PC-9 (cell line): Measurements from ENCODE around the gene SHROOM3. TPM values are rescaled to one million over a fixed set of nuclear protein-coding genes. Genes with fewer than 3 reads are reported as not detected.
A peak's percentile ranks its signal among the peaks of the same experiment; 100 is the strongest.

Source experiments
- BruUV-seq: library from RNA; stranded (reverse); fragments of 400-500 nt; replicated peaks from 2 replicates; lab custom pipeline; 2021; lab: Mats Ljungman, UMichigan
- CTCF ChIA-PET: fragments of 300-600 bp; sonication (Branson Sonifier 250); formaldehyde crosslinking; loops from one replicate; lab custom pipeline; 2022; ENCODE audit warnings: antibody characterized with exemption; lab: Charles Lee
- POLR2A ChIA-PET: fragments of 300-600 bp; sonication (Branson Sonifier 250); formaldehyde crosslinking; loops from one replicate; lab custom pipeline; 2022; ENCODE audit warnings: antibody characterized with exemption; ENCODE audit not compliant: unreplicated experiment; lab: Charles Lee
- DNase-seq, 2 experiments: peaks; one replicate each; pipeline versions ENCODE4 v3.0.0 to v3.0.0-alpha.2; 2015 to 2022; ENCODE audit warnings: mixed read lengths in 1 of 2
- H2AFZ ChIP-seq: fragments of 200-600 bp; sonication (generic); 2 replicates; pipeline ENCODE4 v1.8.1; 2017; ENCODE audit warnings: antibody characterized with exemption
- H3F3A ChIP-seq: fragments of 200-600 bp; sonication (generic); 2 replicates; pipeline ENCODE4 v1.8.1; 2017; ENCODE audit warnings: antibody characterized with exemption, mild to moderate bottlenecking, low read depth; ENCODE audit not compliant: insufficient read depth
- H3K27ac ChIP-seq: fragments of 200-600 bp; sonication (generic); 2 replicates; pipeline ENCODE4 v1.6.1; 2016; ENCODE audit warnings: mixed run types
- H3K27me3 ChIP-seq: fragments of 200-600 bp; sonication (generic); 2 replicates; pipeline ENCODE4 v1.6.1; 2016; ENCODE audit warnings: low read depth, mixed run types; ENCODE audit not compliant: insufficient read depth
- H3K36me3 ChIP-seq: fragments of 200-600 bp; sonication (generic); 2 replicates; pipeline ENCODE4 v1.6.1; 2016; ENCODE audit warnings: low read depth, mixed run types
- H3K4me1 ChIP-seq: fragments of 200-600 bp; sonication (generic); replicated peaks from 2 replicates; pipeline ENCODE4 v1.6.1; 2016; ENCODE audit warnings: mixed run types; ENCODE audit not compliant: insufficient read depth
- H3K4me2 ChIP-seq: fragments of 200-600 bp; sonication (generic); 2 replicates; pipeline ENCODE4 v1.6.1; 2017; ENCODE audit warnings: mixed run types
- H3K4me3 ChIP-seq: fragments of 200-600 bp; sonication (generic); 2 replicates; pipeline ENCODE4 v1.6.1; 2016; ENCODE audit warnings: mixed run types
- H3K79me2 ChIP-seq: fragments of 200-600 bp; sonication (generic); 2 replicates; pipeline ENCODE4 v1.6.1; 2017; ENCODE audit warnings: low read depth, mixed run types
- H3K9me2 ChIP-seq: fragments of 200-600 bp; sonication (generic); 2 replicates; pipeline ENCODE4 v1.8.1; 2017; ENCODE audit warnings: mild to moderate bottlenecking; ENCODE audit not compliant: insufficient read depth
- H3K9me3 ChIP-seq: fragments of 200-600 bp; sonication (generic); 2 replicates; pipeline ENCODE4 v1.8.1; 2016; ENCODE audit warnings: low read depth; ENCODE audit not compliant: insufficient read depth
- H4K20me1 ChIP-seq: fragments of 200-600 bp; sonication (generic); 2 replicates; pipeline ENCODE4 v1.8.1; 2017; ENCODE audit not compliant: insufficient read depth
- CTCF ChIP-seq: fragments of 200-600 bp; sonication (generic); conservative IDR thresholded peaks from 2 replicates; pipeline ENCODE4 v1.6.1; 2017; ENCODE audit warnings: mixed run types, antibody characterized with exemption, mild to moderate bottlenecking, moderate library complexity
- EZH2 ChIP-seq: fragments of 200-600 bp; sonication (generic); IDR thresholded peaks from 2 replicates; pipeline ENCODE4 v1.8.0; 2017; ENCODE audit warnings: antibody characterized with exemption, low read depth
- intact Hi-C: fragments of 100-400 bp; cut with micrococcal nuclease; formaldehyde crosslinking; loops from one replicate; pipeline ENCODE4 v1.10.0; 2022; ENCODE audit not compliant: unreplicated experiment
- total RNA-seq: library from RNA; stranded (reverse); gene quantifications from 2 replicates; pipeline ENCODE4 v1.2.3, GENCODE V29; 2021

Gene SHROOM3
- total RNA-seq, 1 experiment from 2014 or later, result 44.3 TPM

GRCh38 chr4:76723924-76724323 is 288.9 kb downstream of the SHROOM3 start:
- no TSS peak for BruUV-seq
- DNase-seq, result peak in 1 of 2 experiments; percentile 71
- H3K4me3 ChIP-seq, result no peak overlapping the region
- peaks cover 33% of the 10 kb centered on the region for H3K4me1 ChIP-seq
- no peaks in the 10 kb centered on the region for H3K9me3 ChIP-seq
- H3K27ac ChIP-seq, result peak overlapping the region; percentile 60
- POLR2A ChIA-PET, result interaction anchor here (0.6 to 0.7 kb wide), 3 partner anchors 85 to 225 kb away, joined by 4 to 8 read pairs (median 7); no protein-coding TSS in a partner anchor
- intact Hi-C loops, result no loop called here
- no peaks in the 10 kb centered on the region for H3K9me2 ChIP-seq
- H3K36me3 ChIP-seq, result no peaks in the 10 kb centered on the region; the same call in 1 of the 2 replicates
- peaks cover 79% of the 10 kb centered on the region for H3K79me2 ChIP-seq
- no peaks in the 10 kb centered on the region for H3F3A ChIP-seq
- no peak for TF ChIP-seq EZH2
- no peak for TF ChIP-seq CTCF
- CTCF ChIA-PET, result no interaction called here
- no peaks in the 10 kb centered on the region for H3K27me3 ChIP-seq
- no peak overlapping the region for H2AFZ ChIP-seq
- peak overlapping the region; percentile 12 for H3K4me2 ChIP-seq
- H4K20me1 ChIP-seq, result no peaks in the 10 kb centered on the region

DNA sequence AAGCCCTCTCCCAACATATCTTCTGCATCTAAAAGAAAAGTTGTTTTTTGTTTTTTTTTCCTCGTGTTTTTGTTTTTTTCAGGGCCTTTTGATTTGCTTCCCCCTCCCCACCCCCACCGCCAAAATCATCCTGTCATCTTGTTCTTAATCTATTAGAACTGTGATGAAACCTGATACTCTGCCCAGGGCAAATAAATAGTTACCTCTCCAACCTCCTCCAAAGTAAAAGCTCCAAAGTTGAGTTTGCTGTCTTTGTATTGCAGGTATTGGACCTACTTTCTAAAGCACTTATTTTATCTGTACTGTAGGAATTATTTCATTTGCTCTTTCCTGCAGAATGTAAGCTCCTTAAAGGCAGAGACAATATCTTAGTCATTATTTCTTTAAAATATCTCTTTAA is 290.0 kb downstream of the SHROOM3 start:
- no TSS peak for BruUV-seq
- peaks cover 73% of the 10 kb centered on the region for H3K79me2 ChIP-seq
- H3F3A ChIP-seq, result no peaks in the 10 kb centered on the region
- intact Hi-C loops, result no loop called here
- no peaks in the 10 kb centered on the region for H3K9me3 ChIP-seq
- no peaks in the 10 kb centered on the region for H3K9me2 ChIP-seq
- H3K27ac ChIP-seq, result no peak overlapping the region
- no peak overlapping the region for H3K4me3 ChIP-seq
- ChIA-PET POLR2A (no interaction called here), CTCF (no interaction called here)
- no peak for DNase-seq
- H2AFZ ChIP-seq, result no peak overlapping the region
- TF ChIP-seq CTCF (no peak), EZH2 (no peak)
- peaks cover 33% of the 10 kb centered on the region for H3K4me1 ChIP-seq
- H3K4me2 ChIP-seq, result peak overlapping the region; percentile 19; the same call in 1 of the 2 replicates
- no peaks in the 10 kb centered on the region for H4K20me1 ChIP-seq
- no peaks in the 10 kb centered on the region; the same call in 1 of the 2 replicates for H3K36me3 ChIP-seq
- H3K27me3 ChIP-seq, result no peaks in the 10 kb centered on the region

DNA sequence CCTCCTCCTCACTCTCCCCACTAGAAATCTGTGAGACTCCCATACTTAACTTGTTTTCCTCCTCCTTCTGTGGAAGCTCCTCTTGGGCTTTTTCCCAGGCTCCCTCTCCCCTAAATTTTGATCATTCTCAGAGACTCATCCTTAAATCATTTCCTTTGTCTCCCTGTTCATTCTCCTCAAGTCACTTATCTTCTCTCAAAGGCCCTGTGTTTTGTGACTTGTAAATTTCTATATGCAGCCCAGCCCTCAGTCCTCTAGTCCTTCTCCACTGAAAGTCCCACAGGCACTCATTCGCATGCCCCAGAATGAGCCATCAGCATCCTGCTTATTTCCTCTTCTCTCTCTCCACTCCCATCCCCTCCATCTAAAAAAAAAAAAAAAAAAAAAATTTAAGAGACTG is 291.1 kb downstream of the SHROOM3 start:
- Histone ChIP-seq H4K20me1 (no peaks in the 10 kb centered on the region), H3K27ac (no peak overlapping the region), H3K9me2 (no peaks in the 10 kb centered on the region), H3K4me3 (no peak overlapping the region), H3F3A (no peaks in the 10 kb centered on the region), H3K4me1 (peaks cover 33% of the 10 kb centered on the region), H3K36me3 (no peaks in the 10 kb centered on the region; the same call in 1 of the 2 replicates), H2AFZ (no peak overlapping the region), H3K9me3 (no peaks in the 10 kb centered on the region), H3K79me2 (peaks cover 66% of the 10 kb centered on the region), H3K27me3 (no peaks in the 10 kb centered on the region), H3K4me2 (no peak overlapping the region)
- POLR2A ChIA-PET, result no interaction called here
- no peak for TF ChIP-seq CTCF
- no peak for TF ChIP-seq EZH2
- CTCF ChIA-PET, result interaction anchor here (0.7 kb wide), 1 partner anchor 74 kb away, joined by 4 read pairs; no protein-coding TSS in a partner anchor
- intact Hi-C loops, result no loop called here
- DNase-seq, result no peak
- BruUV-seq, result no TSS peak
